GM19043 (cell line): Measurements from ENCODE around the gene RCOR3.
"Not testable (repeated sequence)": the region's sequence is repeated elsewhere in the genome, so short reads cannot be mapped to it uniquely, and the experiment has no call there.

Experiments used
- ATAC-seq: cut with Tn5 transposase; IDR thresholded peaks from one replicate; pipeline ENCODE4 v1.9.1; 2021; ENCODE audit warnings: low read depth; ENCODE audit not compliant: unreplicated experiment

Gene RCOR3

DNA sequence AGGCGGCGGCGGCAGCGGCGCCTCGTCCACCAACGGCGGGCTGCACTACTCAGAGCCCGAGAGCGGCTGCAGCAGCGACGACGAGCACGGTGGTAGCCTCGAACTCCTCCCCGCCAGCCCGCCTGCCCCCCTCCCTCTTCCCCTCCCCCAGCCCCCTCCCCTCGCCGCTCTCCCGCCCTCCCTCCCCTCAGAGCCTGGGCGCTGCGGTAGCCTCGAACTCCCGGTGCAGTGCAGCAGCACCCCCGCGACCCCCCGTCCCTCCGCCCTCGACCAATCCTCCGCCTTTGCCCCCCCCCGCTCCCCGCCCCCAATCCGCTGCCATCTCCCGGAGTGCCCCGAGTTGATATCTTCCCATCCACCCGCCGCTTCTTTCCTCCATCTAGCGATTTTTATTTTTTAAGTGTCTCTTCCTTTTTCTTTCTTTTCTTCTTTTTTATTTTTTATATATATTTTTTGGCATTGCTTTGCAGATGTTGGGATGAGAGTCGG, 516 bp downstream of the RCOR3 start:
- ATAC-seq, result peak; percentile 2

DNA sequence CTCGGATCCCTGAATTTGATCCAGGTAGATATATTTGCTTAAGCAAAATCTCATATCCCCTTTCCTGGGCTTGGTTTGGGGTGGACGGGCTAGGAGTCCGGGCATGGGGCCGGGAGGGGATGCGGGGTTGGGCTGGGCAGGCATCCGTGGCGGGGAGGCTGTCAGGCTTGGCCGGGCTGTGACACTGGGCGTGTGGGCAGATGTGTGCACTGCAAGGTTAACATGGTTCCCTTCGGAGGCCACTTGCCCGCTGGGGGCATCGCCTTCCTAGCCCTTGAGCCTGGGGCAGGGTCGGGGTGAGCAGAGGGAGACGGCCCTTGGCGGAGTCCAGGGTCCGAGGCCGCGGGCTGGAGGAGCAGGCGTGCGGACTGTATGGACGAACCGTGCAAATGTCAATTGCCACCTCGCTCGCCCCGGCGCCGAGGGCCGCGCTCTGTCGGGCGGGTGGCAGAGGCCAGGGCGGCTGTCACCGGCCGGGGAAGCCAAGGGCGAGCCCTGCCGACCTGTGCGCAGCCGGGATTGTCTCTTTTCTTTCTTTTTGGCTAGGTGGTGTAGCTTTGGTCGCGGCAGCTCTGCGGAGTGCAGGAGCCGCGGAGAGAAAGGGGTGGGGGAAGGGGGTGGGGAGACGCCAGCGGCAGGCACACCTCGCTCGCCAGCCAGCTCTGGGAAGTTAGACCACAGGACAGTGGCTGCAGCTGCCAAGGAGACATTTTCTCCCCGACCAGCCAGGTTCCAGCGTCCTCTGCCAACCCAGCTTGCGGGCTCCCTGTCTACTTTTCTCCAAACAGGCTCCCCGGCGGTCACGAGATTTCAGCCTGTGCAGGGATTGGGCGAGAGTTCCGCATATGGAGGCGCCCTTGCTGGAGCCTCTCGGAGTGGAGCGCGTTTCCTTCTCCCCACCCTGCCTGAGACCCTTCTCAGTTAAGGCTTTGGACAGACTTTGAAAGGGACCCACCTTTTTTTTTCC, 1.3 kb downstream of the RCOR3 start:
- ATAC-seq, result peak; percentile 35

DNA sequence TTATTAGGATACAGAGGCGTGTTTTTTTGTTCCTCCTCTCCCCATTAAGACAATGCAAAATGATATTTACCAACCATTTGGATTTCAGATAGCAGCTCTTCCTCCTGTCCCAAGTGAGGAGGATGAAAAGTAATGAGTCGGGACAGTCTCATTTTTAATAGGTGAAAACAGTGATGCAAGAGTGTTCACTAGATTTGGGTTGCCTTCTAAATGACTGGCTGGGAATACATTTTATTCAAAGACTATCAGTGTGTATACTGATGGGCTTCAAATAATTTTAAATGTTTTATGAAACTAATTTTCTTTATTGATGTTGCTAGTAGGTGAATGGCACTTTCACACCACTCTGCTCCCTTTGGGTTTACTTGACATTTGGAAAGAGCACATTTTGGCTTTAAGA, 2.1 kb downstream of the RCOR3 start:
- ATAC-seq, result no peak

DNA sequence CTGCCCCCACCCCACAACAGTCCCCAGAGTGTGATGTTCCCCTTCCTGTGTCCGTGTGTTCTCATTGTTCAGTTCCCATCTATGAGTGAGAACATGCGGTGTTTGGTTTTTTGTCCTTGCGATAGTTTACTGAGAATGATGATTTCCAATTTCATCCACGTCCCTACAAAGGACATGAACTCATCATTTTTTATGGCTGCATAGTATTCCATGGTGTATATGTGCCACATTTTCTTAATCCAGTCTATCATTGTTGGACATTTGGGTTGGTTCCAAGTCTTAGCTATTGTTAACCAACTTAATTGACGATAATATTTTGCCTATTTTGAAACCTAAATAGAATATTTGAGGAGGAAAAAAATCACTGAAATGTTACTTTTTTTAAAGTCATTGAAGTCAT, 3.9 kb downstream of the RCOR3 start:
- not testable (repeated sequence) for ATAC-seq

DNA sequence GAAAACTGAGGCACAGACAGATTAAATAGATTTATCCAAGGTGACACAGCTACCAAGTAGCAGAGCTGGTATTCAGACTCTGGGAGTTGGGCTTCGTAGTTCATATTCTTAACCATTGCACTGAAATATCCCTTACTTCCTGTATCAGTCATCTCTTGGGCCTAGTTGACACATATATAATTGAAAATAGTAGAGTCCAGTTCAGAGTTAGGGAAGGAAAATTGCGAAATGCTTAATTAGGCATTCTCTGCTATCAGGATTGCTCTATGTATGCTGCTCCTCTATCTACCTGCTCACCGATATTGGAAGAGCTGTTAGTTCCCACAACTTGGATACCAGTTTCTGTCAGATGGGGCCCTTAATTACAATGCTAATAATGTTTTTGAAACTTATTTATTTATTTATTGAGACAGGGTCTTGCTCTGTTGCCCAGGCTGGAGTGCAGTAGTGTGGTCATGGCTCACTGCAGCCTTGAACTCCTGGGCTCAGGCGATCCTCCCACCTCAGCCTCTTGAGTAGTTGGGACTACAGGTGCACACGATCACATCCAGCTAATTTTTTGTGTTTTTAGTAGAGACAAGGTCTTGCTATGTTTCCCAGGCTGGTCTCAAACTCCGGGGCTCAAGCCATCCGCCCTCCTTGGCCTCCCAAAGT, 8.2 kb downstream of the RCOR3 start:
- ATAC-seq, result no peak

DNA sequence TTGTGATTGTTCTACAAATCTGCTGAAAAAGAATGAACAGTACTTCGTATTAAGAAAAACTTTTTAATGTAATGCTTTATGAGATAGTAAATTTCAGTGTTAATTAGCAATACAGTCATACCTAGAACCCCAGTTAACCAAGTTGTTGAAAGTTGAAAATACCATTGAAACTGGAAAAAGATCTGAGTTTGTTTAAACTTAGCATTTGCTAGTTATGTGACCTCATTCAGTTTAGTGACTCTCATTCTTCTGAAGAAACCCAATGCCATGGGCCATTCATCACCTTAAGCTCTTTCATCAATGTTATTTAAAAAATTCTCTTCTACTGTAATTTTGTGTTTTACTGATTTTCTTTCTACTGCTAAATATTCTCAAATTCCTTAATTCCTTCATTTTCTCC, 20.2 kb downstream of the RCOR3 start:
- no peak for ATAC-seq

DNA sequence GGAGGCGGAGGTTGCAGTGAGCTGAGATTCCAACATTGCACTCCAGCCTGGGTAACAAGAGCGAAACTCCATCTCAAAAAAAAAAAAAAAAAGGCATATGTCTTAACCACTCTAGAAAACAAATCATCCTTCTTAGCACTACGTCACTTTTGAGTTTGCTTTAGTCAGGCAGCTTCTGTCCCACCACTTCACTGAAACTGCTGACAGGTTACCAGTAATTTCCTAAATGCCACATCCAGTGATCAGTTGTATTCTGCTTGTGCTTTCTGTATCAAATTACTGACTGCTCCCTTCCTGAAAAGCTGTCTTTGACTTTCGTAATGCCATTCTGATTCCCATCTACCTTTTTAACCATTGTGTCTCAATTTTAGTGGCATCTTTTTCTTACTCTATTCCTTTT, 21.7 kb downstream of the RCOR3 start:
- no peak for ATAC-seq

DNA sequence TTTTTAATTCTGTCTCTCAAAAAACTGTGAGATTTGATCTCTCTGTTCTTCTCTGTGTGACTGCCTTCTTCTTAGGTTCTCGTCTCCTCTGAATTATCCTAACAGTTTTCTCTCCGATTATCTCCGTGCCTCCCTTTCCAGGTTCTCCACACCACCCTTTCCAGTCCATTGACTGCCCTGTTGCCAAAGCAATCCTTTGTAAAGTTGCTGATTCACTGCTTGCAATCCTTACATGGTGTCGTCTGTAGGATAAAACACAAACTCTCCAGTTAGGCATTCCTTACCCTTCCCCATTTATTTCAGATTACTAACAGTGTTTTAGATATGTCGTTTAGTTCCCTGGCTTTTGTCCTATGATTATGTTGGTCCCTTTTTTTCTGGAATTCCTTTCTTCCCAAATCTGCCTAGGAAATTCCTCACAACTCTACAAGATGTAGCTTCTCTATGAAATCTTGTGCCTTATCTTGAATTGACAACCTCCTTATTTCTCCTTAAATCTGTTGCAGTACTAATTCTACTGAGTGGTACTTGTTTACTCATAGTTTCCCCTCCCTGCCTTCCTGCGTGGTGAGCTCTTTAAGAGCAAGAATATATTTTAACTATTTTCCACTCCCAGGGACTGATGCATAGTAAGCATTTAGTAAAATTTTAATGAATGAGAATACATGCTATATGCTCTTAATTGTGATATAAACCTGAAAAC, 22.3 kb downstream of the RCOR3 start:
- ATAC-seq, result no peak

DNA sequence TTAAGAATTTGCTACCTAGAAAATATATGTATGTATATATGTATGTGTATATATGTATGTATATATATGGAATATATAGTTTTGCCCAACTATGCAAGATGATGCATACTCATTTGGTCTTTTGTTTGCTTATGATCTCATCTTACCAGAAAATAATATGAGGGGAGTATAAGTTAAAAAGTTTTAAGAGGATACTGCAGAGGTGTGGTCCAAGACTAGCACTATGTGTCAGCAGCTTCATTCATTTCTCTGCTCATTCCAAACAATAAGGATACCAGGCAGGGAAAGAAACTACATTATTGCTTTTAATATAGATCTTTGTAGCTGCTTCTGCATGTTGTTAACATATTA, 22.8 kb downstream of the RCOR3 start:
- ATAC-seq, result no peak

DNA sequence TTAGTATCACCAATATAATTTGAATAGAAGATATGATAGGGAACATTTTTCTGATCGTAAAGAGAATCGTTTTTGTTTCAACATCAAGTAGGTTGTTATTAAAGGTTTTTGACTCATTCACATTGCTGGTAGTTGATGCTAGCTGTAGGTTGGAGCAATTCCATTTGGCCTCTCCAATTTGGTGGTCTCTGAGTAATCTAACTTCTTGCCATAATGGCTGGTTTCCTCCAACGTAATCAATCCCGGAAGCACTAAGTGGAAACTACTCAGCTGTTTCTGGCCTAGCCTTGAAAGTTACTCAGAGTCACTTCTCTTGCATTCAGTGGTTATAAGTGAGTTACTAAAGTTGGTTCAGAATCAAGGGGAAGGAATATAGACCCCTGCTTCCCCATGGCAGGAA, 26.0 kb downstream of the RCOR3 start:
- ATAC-seq, result no peak

DNA sequence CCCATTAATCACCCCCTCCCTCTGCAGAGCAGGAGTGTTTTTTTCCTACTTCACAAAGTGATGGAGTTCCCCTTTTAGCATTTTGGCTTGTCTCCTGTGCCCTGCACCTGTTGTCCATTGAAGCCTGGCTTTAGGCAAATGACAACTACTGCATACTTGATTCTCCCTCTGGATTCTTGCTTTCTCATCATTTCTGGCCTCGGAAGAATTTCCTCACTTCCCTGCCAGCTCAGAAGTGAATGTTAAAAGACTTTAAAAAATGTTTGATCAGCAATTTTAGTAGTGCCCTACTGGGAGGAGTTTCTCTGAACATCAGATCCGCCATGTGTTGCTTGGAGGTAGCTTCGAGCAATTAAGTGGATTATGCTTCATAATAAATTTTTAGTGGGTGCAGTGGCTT, 28.1 kb downstream of the RCOR3 start:
- ATAC-seq, result no peak

DNA sequence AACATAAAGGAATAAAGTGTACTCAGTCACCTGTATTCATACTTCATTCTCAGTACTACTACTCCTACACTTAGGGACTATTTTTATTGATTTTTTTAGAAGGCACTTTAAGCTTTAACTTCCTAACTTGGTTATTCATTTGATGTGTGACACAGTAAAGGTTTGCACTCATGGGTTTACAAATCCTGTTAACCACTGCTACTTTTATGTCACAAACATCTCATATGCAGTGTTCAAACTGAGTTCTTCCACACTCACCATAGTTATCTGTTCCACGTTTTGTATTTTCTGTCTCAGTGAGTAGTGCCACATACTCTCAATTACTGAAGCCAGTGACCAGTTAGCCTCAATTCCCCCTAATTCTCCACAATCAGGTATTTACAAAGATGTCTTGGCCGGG, 33.2 kb downstream of the RCOR3 start:
- no peak for ATAC-seq

DNA sequence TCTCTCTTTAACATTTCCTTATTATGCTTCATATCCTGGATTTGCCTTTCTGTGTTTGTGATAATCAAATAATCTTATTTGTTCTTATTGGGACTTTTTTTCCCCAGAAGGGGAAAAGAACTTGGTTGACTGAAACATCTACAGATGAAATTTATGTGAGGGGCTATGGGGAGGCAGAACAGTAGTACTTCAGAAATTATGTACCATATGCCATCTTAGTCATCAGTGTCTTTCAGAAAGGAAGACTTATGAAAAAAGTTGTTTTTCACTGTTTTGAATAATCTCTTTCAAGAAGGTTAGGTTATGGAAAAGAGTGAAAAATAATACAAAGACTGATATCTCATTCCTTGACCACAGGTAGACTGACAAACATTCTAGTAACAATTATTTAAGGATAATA, 37.2 kb downstream of the RCOR3 start:
- no peak for ATAC-seq

DNA sequence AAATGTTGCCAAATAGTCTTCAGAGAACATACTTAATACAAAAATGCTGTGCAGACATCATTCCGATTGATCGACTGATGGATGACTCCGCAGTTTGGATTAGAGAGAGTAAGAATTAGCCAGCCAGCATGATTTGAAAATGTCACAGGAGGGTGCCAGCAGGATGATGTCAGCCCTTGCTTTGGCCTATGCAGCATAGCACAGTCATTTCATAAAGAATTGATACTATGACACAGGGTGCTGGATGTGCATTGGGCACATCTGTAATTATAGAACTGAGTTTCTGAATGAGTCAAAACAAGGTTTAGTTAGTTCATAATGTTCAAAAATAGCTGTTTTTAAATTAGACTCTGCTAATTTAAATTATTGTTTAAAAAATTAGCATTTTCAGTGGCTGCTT, 45.9 kb downstream of the RCOR3 start:
- peak; percentile 95 for ATAC-seq

DNA sequence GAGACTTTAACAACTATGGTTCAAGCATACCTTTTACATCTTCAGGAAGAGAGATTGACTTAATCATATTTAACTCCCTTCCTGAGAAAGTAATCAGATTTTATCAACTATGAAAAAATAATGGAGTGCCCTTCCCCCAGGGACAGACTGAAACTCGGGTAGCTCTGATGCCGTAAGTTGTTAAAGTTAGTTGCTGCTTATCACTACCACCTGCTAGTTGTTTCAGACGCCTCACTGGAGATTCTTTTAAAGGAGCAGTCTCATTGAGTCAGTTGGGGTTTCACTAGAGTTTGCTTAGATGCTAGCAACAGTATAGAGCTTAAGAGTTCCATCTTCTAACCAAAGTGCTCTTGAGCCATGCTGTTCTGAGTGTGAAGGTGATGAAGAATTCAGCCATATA, 50.5 kb downstream of the RCOR3 start:
- ATAC-seq, result no peak

DNA sequence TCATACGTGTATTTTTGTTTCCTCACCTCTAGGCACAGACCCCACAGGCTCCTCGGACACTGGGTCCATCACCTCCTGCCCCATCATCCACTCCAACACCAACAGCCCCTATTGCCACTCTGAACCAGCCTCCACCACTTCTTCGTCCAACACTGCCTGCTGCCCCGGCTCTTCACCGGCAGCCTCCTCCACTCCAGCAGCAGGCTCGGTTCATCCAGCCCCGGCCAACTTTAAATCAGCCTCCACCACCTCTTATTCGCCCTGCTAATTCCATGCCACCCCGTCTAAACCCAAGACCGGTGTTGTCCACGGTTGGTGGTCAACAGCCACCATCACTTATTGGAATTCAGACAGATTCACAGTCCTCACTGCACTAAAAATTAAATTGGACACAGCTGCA, 54.2 kb downstream of the RCOR3 start:
- ATAC-seq, result no peak

DNA sequence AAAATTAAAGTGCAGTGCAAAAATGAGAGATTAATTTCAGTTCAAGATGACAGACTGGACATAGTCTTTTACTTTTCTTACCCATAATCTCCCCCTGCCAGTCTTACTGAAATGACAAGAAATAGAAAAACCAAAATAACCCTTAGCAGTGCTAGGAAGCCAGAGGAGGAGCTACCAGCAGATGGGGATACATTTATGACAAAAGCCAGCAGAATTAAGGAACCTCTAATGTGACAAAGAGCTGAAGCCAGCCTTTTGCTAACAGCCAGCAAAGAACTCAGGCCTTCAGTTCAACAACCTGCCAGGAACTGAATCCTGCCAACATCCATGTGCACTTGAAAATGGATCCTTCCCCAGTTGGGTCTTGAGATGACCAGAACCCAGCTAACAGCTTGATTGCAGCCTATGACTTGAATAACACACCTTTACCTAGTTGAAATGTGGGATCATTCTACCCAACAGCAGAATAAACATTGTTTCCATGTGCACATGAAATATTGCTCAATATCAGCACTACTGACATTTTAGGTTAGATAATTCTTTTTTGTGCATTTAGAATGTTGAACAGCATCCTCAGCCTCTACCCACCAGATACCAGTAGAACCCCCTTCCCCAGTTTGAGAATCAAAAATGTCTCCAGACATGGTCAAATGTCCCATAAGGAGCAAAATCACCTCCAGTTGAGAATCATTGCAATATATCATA, 59.6 kb downstream of the RCOR3 start:
- ATAC-seq, result no peak

DNA sequence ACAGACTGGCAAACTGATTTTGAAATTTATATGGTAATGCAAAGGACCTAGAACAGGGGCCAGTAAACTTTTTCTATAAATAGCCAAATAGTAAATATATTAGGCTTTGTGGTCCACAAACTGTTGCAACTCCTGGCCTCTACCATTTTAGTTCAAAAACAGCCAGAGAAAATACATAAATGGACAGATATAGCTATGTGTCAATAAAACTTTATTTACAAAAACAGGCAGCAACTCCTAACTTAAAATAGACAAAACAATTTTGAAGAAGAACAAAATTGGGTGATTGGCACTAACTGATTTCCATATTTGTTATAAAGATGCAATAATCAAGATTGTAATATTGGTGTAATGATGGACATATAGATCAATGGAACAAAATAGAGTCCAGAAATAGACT, 60.7 kb downstream of the RCOR3 start:
- no peak for ATAC-seq

DNA sequence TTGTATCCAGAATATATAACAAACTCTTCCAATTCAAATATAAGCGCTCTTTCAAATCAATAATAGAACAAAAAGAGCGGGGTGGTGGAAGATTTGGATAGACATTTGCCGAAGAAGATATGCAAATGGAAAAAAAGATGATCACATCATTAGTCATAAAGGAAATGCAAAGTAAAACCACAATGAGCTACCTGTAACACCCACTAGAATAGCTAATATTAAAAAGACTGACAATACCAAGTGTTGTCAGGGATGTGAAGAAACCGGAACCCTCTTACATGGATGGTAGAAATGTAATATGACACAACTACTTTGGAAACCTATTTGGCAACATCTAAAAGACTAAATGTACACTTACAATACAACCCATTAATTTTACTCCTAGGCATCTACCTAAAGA, 61.8 kb downstream of the RCOR3 start:
- ATAC-seq, result no peak

DNA sequence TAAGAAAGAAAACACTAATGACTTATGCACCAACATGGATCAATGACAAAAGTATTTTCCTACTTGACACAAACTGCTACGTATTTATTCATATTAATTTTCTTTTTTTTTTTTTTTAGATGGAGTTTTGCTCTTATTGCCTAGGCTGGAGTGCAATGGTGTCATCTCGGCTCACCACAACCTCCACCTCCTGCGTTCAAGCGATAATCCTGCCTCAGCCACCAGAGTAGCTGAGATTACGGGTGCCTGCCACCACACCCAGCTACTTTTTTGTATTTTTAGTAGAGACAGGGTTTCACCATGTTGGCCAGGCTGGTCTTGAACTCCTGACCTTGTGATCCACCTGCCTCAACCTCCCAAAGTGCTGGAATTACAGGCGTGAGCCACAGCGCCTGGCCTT, 62.5 kb downstream of the RCOR3 start:
- not testable (repeated sequence) for ATAC-seq
